ENCODE measurements around the gene RHNO1. TPM values are rescaled to one million over a fixed set of nuclear protein-coding genes. Genes with fewer than 3 reads are reported as not detected.
A peak's percentile ranks its signal among the peaks of the same experiment; 100 is the strongest.

RHNO1 gene
- total RNA-seq, 1 experiment from 2014 or later = 60.9 TPM

DNA sequence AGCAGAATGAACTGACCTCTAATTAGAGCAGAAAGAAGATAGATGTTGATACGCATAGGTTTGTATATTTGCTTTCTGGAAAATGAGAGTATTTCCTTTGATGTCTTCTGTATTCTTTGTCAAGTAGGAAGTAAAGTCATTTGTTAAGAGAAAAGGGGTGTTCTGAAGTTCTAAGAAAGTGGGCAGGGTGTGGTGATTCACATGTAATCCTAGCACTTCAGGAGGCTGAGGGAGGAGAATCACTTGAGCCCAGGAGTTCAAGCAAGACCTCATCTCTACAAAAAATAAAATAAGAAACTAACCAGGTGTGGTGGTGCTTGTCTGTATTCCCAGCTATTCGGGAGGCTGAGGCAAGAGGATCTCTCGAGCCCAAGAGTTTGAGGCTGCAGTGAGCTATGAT lies 2.8 kb downstream of the RHNO1 start:
- H3K4me1 Mint-ChIP-seq (ENCODE audit: insufficient read depth, unreplicated experiment) = peaks cover 28% of the 10 kb centered on the region
- ChIA-PET CTCF (interaction anchor here (0.7 to 1.7 kb wide), 4 partner anchors 139 to 577 kb away, joined by 3 to 5 read pairs (median 3); no protein-coding TSS in a partner anchor), POLR2A (interaction anchor here (1.9 kb wide), 1 partner anchor 10 kb away, joined by 20 read pairs; the partner anchor contains the start of gene TULP3)
- TF ChIP-seq, protein P1, sequence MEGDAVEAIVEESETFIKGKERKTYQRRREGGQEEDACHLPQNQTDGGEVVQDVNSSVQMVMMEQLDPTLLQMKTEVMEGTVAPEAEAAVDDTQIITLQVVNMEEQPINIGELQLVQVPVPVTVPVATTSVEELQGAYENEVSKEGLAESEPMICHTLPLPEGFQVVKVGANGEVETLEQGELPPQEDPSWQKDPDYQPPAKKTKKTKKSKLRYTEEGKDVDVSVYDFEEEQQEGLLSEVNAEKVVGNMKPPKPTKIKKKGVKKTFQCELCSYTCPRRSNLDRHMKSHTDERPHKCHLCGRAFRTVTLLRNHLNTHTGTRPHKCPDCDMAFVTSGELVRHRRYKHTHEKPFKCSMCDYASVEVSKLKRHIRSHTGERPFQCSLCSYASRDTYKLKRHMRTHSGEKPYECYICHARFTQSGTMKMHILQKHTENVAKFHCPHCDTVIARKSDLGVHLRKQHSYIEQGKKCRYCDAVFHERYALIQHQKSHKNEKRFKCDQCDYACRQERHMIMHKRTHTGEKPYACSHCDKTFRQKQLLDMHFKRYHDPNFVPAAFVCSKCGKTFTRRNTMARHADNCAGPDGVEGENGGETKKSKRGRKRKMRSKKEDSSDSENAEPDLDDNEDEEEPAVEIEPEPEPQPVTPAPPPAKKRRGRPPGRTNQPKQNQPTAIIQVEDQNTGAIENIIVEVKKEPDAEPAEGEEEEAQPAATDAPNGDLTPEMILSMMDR (IDR thresholded peaks at IDR 0.05; ENCODE audit: unreplicated experiment) = no peak
- H3K4me3 Mint-ChIP-seq (ENCODE audit: unreplicated experiment) = no peak overlapping the region
- no peak for DNase-seq (ENCODE audit: unreplicated experiment)
- no peak overlapping the region for H3K27ac Mint-ChIP-seq (ENCODE audit: low read depth, unreplicated experiment)
- no TSS peak for BruUV-seq (replicated peaks)
- intact Hi-C loops (cut with micrococcal nuclease) = no loop called here
- H3K9me3 Mint-ChIP-seq (ENCODE audit: unreplicated experiment) = no peaks in the 10 kb centered on the region
- H3K36me3 Mint-ChIP-seq (ENCODE audit: insufficient read depth, unreplicated experiment) = peaks cover 30% of the 10 kb centered on the region
- H3K27me3 Mint-ChIP-seq (ENCODE audit: insufficient read depth, unreplicated experiment) = no peaks in the 10 kb centered on the region

DNA sequence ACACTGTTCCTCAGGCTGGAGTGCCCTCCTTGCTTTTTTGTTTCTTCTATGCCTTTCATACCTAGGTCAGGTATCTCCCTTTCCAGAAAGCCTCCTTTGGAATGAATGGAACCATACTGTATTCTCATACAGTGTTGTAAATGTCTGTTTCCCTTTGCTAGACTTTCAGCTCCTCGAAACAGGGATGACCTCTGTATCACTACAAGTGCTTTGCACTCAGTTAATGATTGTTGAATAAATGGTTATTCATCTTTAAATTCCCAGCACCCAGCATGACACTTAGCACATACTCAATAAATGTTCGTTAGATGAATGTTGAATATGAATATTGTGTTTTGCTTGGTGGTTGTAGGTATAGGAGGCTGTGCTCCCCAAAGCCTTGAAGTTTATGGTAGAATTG lies 7.8 kb downstream of the RHNO1 start:
- TF ChIP-seq, protein P1 (IDR thresholded peaks at IDR 0.05; ENCODE audit: unreplicated experiment) = no peak
- intact Hi-C loops (cut with micrococcal nuclease) = loop anchor here (1.0 to 2.0 kb wide), 3 partner anchors 8 to 150 kb away; partner anchors contain the start of genes FOXM1 and RHNO1
- H3K27ac Mint-ChIP-seq (ENCODE audit: low read depth, unreplicated experiment) = no peak overlapping the region
- no peaks in the 10 kb centered on the region for H3K27me3 Mint-ChIP-seq (ENCODE audit: insufficient read depth, unreplicated experiment)
- H3K4me3 Mint-ChIP-seq (ENCODE audit: unreplicated experiment) = no peak overlapping the region
- H3K4me1 Mint-ChIP-seq (ENCODE audit: insufficient read depth, unreplicated experiment) = peaks cover 11% of the 10 kb centered on the region
- DNase-seq (ENCODE audit: unreplicated experiment) = no peak
- CTCF ChIA-PET = interaction anchor here (0.6 to 1.7 kb wide), 14 partner anchors 10 to 189 kb away, joined by 3 to 9 read pairs (median 4); no protein-coding TSS in a partner anchor
- no peaks in the 10 kb centered on the region for H3K9me3 Mint-ChIP-seq (ENCODE audit: unreplicated experiment)
- BruUV-seq (replicated peaks) = no TSS peak
- H3K36me3 Mint-ChIP-seq (ENCODE audit: insufficient read depth, unreplicated experiment) = peaks cover 40% of the 10 kb centered on the region
- POLR2A ChIA-PET = no interaction called here

DNA sequence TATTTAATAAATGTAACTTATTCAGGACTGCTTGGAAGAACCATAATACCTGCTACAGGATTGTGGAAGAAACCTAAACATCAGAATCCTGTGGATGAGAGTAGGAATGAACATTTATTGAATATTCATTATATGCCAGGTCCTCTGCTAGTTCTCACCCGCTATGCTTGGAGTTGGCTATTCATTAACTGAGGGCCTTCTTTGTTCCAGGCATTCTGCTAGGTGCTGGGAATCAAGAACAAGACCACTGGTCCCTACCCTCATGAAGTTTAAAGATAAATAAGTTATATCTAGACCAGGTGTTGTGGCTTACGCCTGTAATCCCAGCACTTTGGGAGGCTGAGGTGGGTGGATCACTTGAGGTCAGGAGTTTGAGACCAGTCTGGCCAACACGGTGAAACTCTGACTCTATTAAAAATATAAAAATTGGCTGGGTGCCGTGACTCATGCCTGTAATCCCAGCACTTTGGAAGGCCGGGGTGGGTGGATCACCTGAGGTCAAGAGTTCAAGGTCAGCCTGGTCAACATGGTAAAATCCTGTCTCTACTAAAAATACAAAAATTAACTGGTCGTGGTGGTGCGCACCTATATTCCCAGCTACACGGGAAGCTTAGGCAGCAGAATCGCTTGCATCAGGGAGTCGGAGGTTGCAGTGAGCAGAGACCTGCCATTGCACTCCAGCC lies 9.9 kb downstream of the RHNO1 start:
- peaks cover 17% of the 10 kb centered on the region for H3K4me1 Mint-ChIP-seq (ENCODE audit: insufficient read depth, unreplicated experiment)
- no peaks in the 10 kb centered on the region for H3K27me3 Mint-ChIP-seq (ENCODE audit: insufficient read depth, unreplicated experiment)
- H3K36me3 Mint-ChIP-seq (ENCODE audit: insufficient read depth, unreplicated experiment) = peaks cover 35% of the 10 kb centered on the region
- DNase-seq (ENCODE audit: unreplicated experiment) = no peak
- intact Hi-C loops (cut with micrococcal nuclease) = no loop called here
- TF ChIP-seq, protein P1 (IDR thresholded peaks at IDR 0.05; ENCODE audit: unreplicated experiment) = no peak
- H3K9me3 Mint-ChIP-seq (ENCODE audit: unreplicated experiment) = no peaks in the 10 kb centered on the region
- ChIA-PET POLR2A (interaction anchor here (0.6 to 1.3 kb wide), 4 partner anchors 8 to 56 kb away, joined by 3 to 4 read pairs (median 3); partner anchors contain the start of genes FOXM1 and RHNO1), CTCF (interaction anchor here (1.0 to 2.0 kb wide), 3 partner anchors 8 to 155 kb away, joined by 3 to 6 read pairs (median 3); no protein-coding TSS in a partner anchor)
- BruUV-seq (replicated peaks) = no TSS peak
- H3K27ac Mint-ChIP-seq (ENCODE audit: low read depth, unreplicated experiment) = no peak overlapping the region
- no peak overlapping the region for H3K4me3 Mint-ChIP-seq (ENCODE audit: unreplicated experiment)

DNA sequence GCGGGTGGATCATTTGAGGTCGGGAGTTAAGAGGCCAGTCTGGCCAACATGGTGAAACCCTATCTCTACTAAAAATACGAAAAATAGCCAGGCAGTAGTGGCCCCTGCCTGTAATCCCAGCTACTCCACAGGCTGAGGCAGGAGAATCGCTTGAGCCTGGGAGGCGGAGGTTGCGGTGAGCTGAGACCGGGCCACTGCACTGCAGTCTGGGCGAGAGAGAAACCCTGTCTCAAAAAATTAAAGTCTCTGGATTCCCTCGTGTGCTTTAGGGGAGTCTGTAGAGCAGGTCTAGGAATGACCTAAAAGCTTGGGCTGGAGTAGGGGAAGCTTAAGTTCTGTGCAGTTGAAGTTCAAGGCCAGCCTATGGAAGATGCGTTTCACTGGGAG lies 13.0 kb downstream of the RHNO1 start:
- peaks cover 16% of the 10 kb centered on the region for H3K4me1 Mint-ChIP-seq (ENCODE audit: insufficient read depth, unreplicated experiment)
- POLR2A ChIA-PET = interaction anchor here (0.6 to 3.5 kb wide), 7 partner anchors 10 to 71 kb away, joined by 3 to 29 read pairs (median 5); partner anchors contain the start of genes FOXM1 and RHNO1
- peak overlapping the region; percentile 94 for H3K27ac Mint-ChIP-seq (ENCODE audit: low read depth, unreplicated experiment)
- TF ChIP-seq, protein P1 (IDR thresholded peaks at IDR 0.05; ENCODE audit: unreplicated experiment) = no peak
- H3K4me3 Mint-ChIP-seq (ENCODE audit: unreplicated experiment) = peak overlapping the region; percentile 86
- CTCF ChIA-PET = interaction anchor here (0.6 to 1.0 kb wide), 5 partner anchors 14 to 980 kb away, joined by 3 to 4 read pairs (median 3); no protein-coding TSS in a partner anchor
- no peaks in the 10 kb centered on the region for H3K27me3 Mint-ChIP-seq (ENCODE audit: insufficient read depth, unreplicated experiment)
- BruUV-seq (replicated peaks) = no TSS peak
- peaks cover 36% of the 10 kb centered on the region for H3K36me3 Mint-ChIP-seq (ENCODE audit: insufficient read depth, unreplicated experiment)
- intact Hi-C loops (cut with micrococcal nuclease) = no loop called here
- DNase-seq (ENCODE audit: unreplicated experiment) = no peak
- no peaks in the 10 kb centered on the region for H3K9me3 Mint-ChIP-seq (ENCODE audit: unreplicated experiment)

All from MCF 10A (cell line).